K562 (cell line): Measurements from ENCODE around the gene PPP1CA. TPM values are rescaled to one million over a fixed set of nuclear protein-coding genes. Genes with fewer than 3 reads are reported as not detected.

Experiments used
- ARID2 ChIP-seq: fragments of 450-650 bp; IDR thresholded peaks from 2 replicates; pipeline ENCODE4 v1.6.1; 2017; ENCODE audit warnings: antibody characterized with exemption, mild to moderate bottlenecking
- CHCHD3 ChIP-seq: fragments of 250-450 bp; sonication (Bioruptor Pico); IDR thresholded peaks from 2 replicates; pipeline ENCODE4 v2.1.2; 2022; ENCODE audit warnings: mild to moderate bottlenecking
- CTBP1 ChIP-seq: fragments of 450-650 bp; IDR thresholded peaks from 2 replicates; pipeline ENCODE4 v1.6.1; 2016; ENCODE audit warnings: borderline replicate concordance
- GTF2E2 ChIP-seq: fragments of 200-800 bp; sonication (Bioruptor generic); IDR thresholded peaks from 2 replicates; pipeline ENCODE4 v1.6.1; 2016; ENCODE audit warnings: missing genetic modification characterization, missing compliant biosample characterization
- HLTF ChIP-seq: fragments of 450-650 bp; IDR thresholded peaks from 2 replicates; pipeline ENCODE4 v1.6.1; 2016
- HNRNPLL ChIP-seq: fragments of 200-400 bp; formaldehyde crosslinking; IDR thresholded peaks from 2 replicates; pipeline ENCODE4 v1.6.1; 2017; ENCODE audit warnings: low read length, low read depth, mild to moderate bottlenecking; ENCODE audit not compliant: poor library complexity, severe bottlenecking
- LARP7 ChIP-seq: fragments of 450-650 bp; IDR thresholded peaks from 2 replicates; pipeline ENCODE4 v1.6.1; 2016
- NCOR1 ChIP-seq: fragments of 450-650 bp; IDR thresholded peaks from 2 replicates; pipeline ENCODE4 v1.6.1; 2016; ENCODE audit warnings: mild to moderate bottlenecking, moderate library complexity
- PHF8 ChIP-seq: fragments of 200-600 bp; sonication (generic); IDR thresholded peaks from 2 replicates; pipeline ENCODE4 v1.6.1; 2012; ENCODE audit warnings: mixed run types, mild to moderate bottlenecking, inconsistent platforms, low read length, moderate library complexity, borderline replicate concordance
- SMAD2 ChIP-seq: fragments of 150-350 bp; IDR thresholded peaks from 2 replicates; pipeline ENCODE4 v1.6.1; 2014; ENCODE audit warnings: low read depth, mild to moderate bottlenecking, low read length
- SMARCA5 ChIP-seq: fragments of 450-650 bp; IDR thresholded peaks from 2 replicates; pipeline ENCODE4 v1.6.1; 2016
- SNIP1 ChIP-seq: fragments of 450-650 bp; IDR thresholded peaks from 2 replicates; pipeline ENCODE4 v1.7.1; 2017; ENCODE audit warnings: low read depth, mild to moderate bottlenecking
- SP1 ChIP-seq: sonication (generic); formaldehyde crosslinking; IDR thresholded peaks from 2 replicates; pipeline ENCODE4 v1.8.1; 2022; ENCODE audit warnings: mild to moderate bottlenecking, missing genetic modification reagents
- ZKSCAN8 ChIP-seq: fragments of 200-800 bp; sonication (Bioruptor generic); IDR thresholded peaks from 2 replicates; pipeline ENCODE4 v1.6.1; 2016; ENCODE audit warnings: missing genetic modification characterization, missing compliant biosample characterization
- ZNF696 ChIP-seq: fragments of 250-450 bp; sonication (Bioruptor Pico); conservative IDR thresholded peaks from 2 replicates; pipeline ENCODE4 v1.4.0; 2020; ENCODE audit warnings: mild to moderate bottlenecking, moderate library complexity
- polyA plus RNA-seq, 8 experiments: library from polyadenylated mRNA; depleted of rRNA in 4 of 8; stranded (reverse) in 5 of 8; unstranded in 3 of 8; fragments of >200 nt; fragmentation: Nextera tagmentation in 2 of 8; fragmentation: Illumina TruSeq in 1 of 8; extraction: Ambion mirVana in 2 of 8; extraction: Trizol in 1 of 8; gene quantifications; 2 replicates each; pipeline versions ENCODE4 v1.2.1 to v1.2.3, GENCODE V29; 2011 to 2014; ENCODE audit warnings: inconsistent platforms in 1 of 8, missing spikeins in 1 of 8
- total RNA-seq, 7 experiments: library from RNA; depleted of rRNA in 6 of 7; stranded (reverse); fragments of >200 nt in 6 of 7; fragmentation: Illumina TruSeq in 2 of 7; extraction: Trizol in 2 of 7; gene quantifications; 2 replicates each; pipeline versions ENCODE4 v1.2.1 to v1.2.3, GENCODE V29; 2011 to 2021; ENCODE audit warnings: low replicate concordance in 1 of 7
- TF ChIP-seq, protein P1 (sequence below): sonication (generic); formaldehyde crosslinking; IDR thresholded peaks from 2 replicates; pipeline ENCODE4 v1.8.0; 2022; ENCODE audit warnings: mild to moderate bottlenecking, missing genetic modification reagents
- TF ChIP-seq, protein P2 (sequence below): fragments of 450-650 bp; IDR thresholded peaks from 2 replicates; pipeline ENCODE4 v1.6.1; 2016; ENCODE audit warnings: borderline replicate concordance
- TF ChIP-seq, protein P3 (sequence below): fragments of 200-400 bp; formaldehyde crosslinking; IDR thresholded peaks from 2 replicates; pipeline ENCODE4 v1.6.1; 2017; ENCODE audit warnings: mild to moderate bottlenecking, low read depth, low read length, moderate library complexity
- TF ChIP-seq, protein P4 (sequence below): fragments of 250-450 bp; sonication (Bioruptor Pico); IDR thresholded peaks from 2 replicates; pipeline ENCODE4 v1.5.0; 2021

PPP1CA gene
- total and polyA plus RNA-seq, 9 of the 15 experiments (the other 6 are each of a cell fraction or from before 2014, with no cell fraction given) = 18.2 to 242 (median 188) TPM

DNA sequence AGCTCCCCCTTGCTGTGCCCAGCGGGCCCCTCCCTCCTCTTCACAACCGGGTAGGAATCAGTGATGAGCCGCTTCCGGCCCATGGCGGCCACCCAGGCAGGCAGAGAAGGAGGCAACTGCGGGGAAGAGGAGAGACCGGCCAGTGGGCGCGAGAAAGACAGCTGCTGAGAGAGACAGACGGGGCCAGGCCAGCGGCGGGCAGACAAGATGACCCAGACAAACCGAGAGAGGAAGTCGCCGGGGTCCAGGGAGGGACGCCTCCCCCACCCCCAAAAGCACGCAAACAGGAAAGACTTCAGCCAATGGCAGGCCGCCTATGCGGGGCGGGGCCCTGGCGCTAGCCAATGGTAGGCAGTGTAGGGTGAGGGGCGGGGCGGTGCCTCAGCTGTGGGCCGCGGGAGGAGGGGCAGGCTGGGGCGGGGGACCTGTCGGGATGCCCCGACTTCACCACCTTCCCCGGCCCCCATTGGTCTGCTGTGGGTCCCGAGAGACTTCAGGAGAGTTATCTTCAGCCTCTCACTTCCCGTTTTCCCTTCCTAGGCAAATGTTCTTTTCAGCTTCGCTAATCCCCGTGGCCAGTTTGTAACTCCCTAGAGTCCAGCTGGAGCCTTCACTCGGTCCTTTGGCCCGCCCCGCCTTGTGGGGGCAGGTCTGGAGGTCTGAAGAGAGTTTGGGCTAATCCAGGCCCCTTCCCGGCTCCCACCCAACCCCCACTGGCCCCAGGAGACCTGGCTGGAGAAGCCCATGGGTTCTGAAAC, 48.2 kb downstream of the PPP1CA start, which contains the start of gene POLD4 (continued):
- TF ChIP-seq, protein P1, sequence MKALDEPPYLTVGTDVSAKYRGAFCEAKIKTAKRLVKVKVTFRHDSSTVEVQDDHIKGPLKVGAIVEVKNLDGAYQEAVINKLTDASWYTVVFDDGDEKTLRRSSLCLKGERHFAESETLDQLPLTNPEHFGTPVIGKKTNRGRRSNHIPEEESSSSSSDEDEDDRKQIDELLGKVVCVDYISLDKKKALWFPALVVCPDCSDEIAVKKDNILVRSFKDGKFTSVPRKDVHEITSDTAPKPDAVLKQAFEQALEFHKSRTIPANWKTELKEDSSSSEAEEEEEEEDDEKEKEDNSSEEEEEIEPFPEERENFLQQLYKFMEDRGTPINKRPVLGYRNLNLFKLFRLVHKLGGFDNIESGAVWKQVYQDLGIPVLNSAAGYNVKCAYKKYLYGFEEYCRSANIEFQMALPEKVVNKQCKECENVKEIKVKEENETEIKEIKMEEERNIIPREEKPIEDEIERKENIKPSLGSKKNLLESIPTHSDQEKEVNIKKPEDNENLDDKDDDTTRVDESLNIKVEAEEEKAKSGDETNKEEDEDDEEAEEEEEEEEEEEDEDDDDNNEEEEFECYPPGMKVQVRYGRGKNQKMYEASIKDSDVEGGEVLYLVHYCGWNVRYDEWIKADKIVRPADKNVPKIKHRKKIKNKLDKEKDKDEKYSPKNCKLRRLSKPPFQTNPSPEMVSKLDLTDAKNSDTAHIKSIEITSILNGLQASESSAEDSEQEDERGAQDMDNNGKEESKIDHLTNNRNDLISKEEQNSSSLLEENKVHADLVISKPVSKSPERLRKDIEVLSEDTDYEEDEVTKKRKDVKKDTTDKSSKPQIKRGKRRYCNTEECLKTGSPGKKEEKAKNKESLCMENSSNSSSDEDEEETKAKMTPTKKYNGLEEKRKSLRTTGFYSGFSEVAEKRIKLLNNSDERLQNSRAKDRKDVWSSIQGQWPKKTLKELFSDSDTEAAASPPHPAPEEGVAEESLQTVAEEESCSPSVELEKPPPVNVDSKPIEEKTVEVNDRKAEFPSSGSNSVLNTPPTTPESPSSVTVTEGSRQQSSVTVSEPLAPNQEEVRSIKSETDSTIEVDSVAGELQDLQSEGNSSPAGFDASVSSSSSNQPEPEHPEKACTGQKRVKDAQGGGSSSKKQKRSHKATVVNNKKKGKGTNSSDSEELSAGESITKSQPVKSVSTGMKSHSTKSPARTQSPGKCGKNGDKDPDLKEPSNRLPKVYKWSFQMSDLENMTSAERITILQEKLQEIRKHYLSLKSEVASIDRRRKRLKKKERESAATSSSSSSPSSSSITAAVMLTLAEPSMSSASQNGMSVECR (CRISPR knock-in tag) = peak; percentile 12; the same call in 1 of the 2 replicates
- TF ChIP-seq, protein P2, sequence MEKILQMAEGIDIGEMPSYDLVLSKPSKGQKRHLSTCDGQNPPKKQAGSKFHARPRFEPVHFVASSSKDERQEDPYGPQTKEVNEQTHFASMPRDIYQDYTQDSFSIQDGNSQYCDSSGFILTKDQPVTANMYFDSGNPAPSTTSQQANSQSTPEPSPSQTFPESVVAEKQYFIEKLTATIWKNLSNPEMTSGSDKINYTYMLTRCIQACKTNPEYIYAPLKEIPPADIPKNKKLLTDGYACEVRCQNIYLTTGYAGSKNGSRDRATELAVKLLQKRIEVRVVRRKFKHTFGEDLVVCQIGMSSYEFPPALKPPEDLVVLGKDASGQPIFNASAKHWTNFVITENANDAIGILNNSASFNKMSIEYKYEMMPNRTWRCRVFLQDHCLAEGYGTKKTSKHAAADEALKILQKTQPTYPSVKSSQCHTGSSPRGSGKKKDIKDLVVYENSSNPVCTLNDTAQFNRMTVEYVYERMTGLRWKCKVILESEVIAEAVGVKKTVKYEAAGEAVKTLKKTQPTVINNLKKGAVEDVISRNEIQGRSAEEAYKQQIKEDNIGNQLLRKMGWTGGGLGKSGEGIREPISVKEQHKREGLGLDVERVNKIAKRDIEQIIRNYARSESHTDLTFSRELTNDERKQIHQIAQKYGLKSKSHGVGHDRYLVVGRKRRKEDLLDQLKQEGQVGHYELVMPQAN = peak; percentile 56; the same call in 1 of the 2 replicates
- TF ChIP-seq, protein P3, sequence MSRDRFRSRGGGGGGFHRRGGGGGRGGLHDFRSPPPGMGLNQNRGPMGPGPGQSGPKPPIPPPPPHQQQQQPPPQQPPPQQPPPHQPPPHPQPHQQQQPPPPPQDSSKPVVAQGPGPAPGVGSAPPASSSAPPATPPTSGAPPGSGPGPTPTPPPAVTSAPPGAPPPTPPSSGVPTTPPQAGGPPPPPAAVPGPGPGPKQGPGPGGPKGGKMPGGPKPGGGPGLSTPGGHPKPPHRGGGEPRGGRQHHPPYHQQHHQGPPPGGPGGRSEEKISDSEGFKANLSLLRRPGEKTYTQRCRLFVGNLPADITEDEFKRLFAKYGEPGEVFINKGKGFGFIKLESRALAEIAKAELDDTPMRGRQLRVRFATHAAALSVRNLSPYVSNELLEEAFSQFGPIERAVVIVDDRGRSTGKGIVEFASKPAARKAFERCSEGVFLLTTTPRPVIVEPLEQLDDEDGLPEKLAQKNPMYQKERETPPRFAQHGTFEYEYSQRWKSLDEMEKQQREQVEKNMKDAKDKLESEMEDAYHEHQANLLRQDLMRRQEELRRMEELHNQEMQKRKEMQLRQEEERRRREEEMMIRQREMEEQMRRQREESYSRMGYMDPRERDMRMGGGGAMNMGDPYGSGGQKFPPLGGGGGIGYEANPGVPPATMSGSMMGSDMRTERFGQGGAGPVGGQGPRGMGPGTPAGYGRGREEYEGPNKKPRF = no peak
- TF ChIP-seq CTBP1 (peak; percentile 64; the same call in 1 of the 2 replicates), SNIP1 (no peak), ZKSCAN8 (CRISPR knock-in tag) (no peak; the same call in 1 of the 2 replicates), SMAD2 (no peak), ARID2 (no peak), GTF2E2 (tag) (no peak), PHF8 (peak; percentile 81; the same call in 1 of the 2 replicates), SP1 (CRISPR knock-in tag) (peak; percentile 84), ZNF696 (CRISPR knock-in tag) (no peak), HLTF (no peak), CHCHD3 (CRISPR knock-in tag) (no peak), SMARCA5 (no peak), HNRNPLL (no peak), NCOR1 (peak; percentile 58; the same call in 1 of the 2 replicates), LARP7 (no peak; the same call in 1 of the 2 replicates)
- TF ChIP-seq, protein P4, sequence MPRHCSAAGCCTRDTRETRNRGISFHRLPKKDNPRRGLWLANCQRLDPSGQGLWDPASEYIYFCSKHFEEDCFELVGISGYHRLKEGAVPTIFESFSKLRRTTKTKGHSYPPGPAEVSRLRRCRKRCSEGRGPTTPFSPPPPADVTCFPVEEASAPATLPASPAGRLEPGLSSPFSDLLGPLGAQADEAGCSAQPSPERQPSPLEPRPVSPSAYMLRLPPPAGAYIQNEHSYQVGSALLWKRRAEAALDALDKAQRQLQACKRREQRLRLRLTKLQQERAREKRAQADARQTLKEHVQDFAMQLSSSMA (CRISPR knock-in tag) = no peak
